Measurements from ENCODE around the gene CRLF3.
"Not testable (repeated sequence)": the region's sequence is repeated elsewhere in the genome, so short reads cannot be mapped to it uniquely, and the experiment has no call there.

The CRLF3 gene

DNA sequence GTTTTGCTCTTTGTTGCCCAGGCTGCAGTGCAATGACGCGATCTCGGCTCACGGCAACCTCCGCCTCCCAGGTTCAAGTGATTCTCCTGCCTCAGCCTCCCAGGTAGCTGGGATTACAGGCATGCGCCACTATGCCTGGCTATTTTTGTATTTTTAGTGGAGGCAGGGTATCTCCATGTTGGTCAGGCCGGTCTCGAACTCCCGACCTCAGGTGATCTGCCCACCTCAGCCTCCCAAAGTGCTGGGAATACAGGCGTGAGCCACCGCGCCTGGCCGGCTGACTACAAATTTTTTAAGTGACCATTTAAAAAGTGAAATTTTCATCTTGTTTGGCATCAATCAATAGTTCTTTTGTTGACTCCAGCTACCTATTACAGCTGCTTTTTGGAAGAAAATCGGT, 90.3 kb downstream of the CRLF3 start:
- not testable (repeated sequence) for DNase-seq
